ENCODE results near the gene FOLR1.

The FOLR1 gene

GRCh38 chr11:72236774-72237111, 44.8 kb downstream of the FOLR1 start:
- no peak for FAIRE-seq

GRCh38 chr11:72237112-72237931, 45.4 kb downstream of the FOLR1 start:
- no peak for FAIRE-seq

- FAIRE-seq: no peak
Measured at GRCh38 chr11:72238040-72238450, 46.1 kb downstream of the FOLR1 start.

- FAIRE-seq: no peak
Measured at GRCh38 chr11:72238492-72239312, 46.8 kb downstream of the FOLR1 start.

- FAIRE-seq: no peak
Measured at GRCh38 chr11:72239313-72239848, 47.4 kb downstream of the FOLR1 start.

- FAIRE-seq: no peak
Measured at GRCh38 chr11:72239849-72240460, 48.0 kb downstream of the FOLR1 start.

- no peak for FAIRE-seq
Measured at GRCh38 chr11:72240461-72241290, 48.7 kb downstream of the FOLR1 start.

- FAIRE-seq: no peak
Measured at GRCh38 chr11:72241291-72241781, 49.4 kb downstream of the FOLR1 start.

GRCh38 chr11:72242141-72242540, 50.2 kb downstream of the FOLR1 start:
- no peak for FAIRE-seq

GRCh38 chr11:72243173-72244059, 51.5 kb downstream of the FOLR1 start:
- no peak for FAIRE-seq

- FAIRE-seq: no peak
Measured at GRCh38 chr11:72244060-72244360, 52.1 kb downstream of the FOLR1 start, which contains the start of gene PHOX2A. TSS of gene PHOX2A (minus strand) at chr11:72244176. CDS start at chr11:72244004, 172 bp downstream.

GRCh38 chr11:72244361-72245262, 52.7 kb downstream of the FOLR1 start:
- no peak for FAIRE-seq

- FAIRE-seq: no peak
Measured at GRCh38 chr11:72245263-72245816, 53.4 kb downstream of the FOLR1 start.

All from A204.1 (cell line).